Right kidney (tissue), 1 donor: ENCODE measurements around the gene TMEM248.
A peak's percentile ranks its signal among the peaks of the same experiment; 100 is the strongest.
"Not testable (repeated sequence)": the region's sequence is repeated elsewhere in the genome, so short reads cannot be mapped to it uniquely, and the experiment has no call there.

Experiments used
- DNase-seq: peaks from one replicate; pipeline ENCODE4 v3.0.0-alpha.2; 2016

Gene TMEM248

DNA sequence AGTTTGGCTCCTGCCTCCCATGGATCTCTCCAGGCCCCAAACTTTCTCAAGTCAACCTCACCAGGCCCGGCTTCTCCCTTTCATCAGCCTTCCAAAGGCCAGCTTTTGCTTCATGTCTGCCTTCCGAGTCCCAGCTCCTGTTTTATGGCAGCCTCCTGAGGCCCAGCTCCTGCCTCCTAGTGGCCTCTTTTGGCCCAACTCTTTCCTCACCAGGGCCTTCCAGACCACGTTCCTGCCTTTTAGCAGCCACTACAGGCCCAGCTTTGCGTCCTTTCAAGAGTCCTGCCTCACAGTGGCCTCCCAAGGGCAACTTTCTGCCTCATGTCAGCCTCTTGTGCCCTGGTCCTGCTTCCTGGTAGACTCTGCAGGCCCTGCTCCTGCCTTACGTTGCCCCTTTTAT is 15.3 kb upstream of the TMEM248 start:
- DNase-seq, result no peak

- DNase-seq, result no peak
These were observed 13.3 kb upstream of the TMEM248 start for GRCh38 chr7:66907731-66908130.

- not testable (repeated sequence) for DNase-seq
These were observed 12.4 kb upstream of the TMEM248 start for GRCh38 chr7:66908598-66908997.

DNA sequence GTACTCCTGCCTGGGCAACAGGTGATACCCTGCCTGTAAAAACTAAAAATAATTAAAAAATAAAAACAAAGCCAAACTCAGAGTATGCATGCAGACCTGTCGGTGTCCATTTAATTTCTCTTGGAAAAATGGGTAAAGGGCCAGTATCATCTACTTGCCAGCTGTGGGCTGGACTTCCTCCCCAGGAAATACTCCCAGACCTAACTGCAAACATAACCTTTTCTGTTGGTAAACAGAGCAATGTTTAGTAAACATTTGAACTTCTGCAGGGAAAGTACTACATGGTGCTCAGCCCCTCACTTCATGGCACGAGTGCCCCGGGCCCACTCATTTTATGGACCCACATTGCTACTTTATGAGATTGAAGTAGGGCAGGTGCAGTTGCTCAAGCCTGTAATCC is 10.2 kb upstream of the TMEM248 start:
- no peak for DNase-seq

DNA sequence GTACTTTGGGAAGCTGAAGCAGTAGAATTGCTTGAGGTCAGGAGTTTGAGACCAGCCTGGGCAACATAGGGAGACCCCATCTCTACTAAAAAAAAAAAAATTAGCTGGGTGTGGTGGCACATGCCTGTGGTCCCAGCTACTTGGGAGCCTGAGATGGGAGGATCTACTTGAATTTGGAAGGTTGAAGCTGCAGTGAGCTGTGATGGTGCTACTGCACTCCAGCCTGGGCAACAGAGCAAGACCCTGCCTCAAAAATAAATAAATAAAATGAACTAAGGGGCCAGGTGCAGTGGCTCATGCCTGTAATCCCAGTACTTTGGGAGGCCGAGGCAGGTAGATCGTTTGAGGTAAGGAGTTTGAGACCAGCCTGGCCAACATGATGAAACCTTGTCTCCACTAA is 9.8 kb upstream of the TMEM248 start:
- not testable (repeated sequence) for DNase-seq

- DNase-seq, result no peak
These were observed 8.8 kb upstream of the TMEM248 start for GRCh38 chr7:66912195-66912594.

DNA sequence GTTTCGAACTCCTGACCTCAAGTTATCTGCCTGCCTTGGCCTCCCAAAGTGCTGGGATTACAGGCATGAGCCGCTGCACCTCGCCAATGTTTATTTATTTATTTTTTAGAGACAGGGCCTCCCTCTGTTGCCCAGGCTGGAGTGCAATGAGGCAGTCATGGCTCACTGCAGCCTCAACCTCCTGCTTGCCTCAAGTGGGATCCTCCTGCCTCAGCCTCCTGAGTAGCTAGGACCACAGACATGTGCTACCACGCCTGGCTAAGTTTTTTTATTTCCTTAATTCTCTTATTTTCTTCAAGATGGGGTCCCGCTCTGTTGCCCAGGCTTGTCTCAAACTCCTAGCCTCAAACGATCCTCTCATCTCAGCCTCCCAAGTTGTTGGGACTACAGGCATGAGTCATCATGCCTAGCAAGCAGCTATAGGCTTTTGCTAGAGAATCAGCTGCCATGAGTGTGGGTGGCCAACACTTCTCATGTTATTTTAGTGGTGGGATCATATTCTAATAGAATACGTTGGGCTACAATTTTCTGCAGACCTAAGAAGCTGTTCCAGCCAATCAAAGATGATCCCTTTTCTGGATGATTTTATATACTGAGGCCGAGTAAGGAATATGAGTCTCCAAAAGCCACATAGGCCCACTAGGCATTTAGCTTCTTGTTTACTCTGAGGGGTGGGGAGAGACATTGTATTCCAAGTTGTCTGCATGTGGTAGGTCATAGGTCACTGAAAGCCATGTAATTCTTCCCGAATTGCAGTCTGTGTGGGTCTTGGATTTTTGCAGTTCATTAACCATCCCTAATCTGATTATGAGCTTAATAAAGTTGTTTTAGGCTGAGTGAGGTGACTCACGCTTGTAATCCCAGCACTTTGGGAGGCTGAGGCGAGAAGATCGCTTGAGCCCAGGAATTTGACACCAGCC is 7.6 kb upstream of the TMEM248 start:
- no peak for DNase-seq

DNA sequence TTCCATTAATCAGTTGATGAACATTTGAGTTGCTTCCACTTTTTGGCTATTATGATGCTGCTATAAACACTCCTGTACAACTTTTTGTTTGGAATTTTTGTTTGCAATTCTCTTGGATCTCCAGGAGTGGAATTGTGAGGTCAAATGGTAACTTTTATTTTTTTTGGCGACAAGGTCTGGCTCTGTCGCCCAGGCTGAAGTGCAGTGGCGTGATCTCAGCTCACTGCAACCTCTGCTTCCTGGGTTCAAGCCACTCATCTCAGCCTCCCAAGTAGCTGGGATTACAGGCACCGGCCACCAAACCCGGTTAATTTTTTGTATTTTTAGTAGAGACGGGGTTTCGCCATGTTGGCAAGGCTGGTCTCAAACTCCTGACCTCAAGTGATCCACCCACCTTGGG is 3.1 kb upstream of the TMEM248 start:
- DNase-seq, result not testable (repeated sequence)

- no peak for DNase-seq
These were observed 1.7 kb upstream of the TMEM248 start for GRCh38 chr7:66919304-66919703.

GRCh38 chr7:66919704-66920103 is 1.3 kb upstream of the TMEM248 start:
- no peak for DNase-seq

DNA sequence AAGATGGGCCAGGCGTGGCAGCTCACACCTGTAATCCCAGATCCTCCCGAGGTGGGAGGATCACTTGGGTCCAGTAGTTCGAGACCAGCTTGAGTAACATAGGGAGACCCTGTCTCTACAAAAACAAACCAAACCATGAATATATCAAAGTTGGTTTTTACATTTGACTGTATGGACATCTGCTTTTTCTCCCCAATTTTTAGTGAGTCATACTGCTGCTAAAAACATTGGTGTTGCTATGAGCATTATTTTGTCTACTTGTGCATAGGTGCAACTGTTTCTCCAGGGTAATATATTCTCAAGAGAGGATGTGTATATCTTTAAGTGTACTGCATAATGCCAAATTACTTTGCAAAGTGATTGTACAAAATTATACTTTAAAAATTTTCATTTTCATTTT is 769 bp upstream of the TMEM248 start:
- DNase-seq, result no peak

GRCh38 chr7:66921396-66921917 is 432 bp downstream of the TMEM248 start:
- peak; percentile 62 for DNase-seq

- no peak for DNase-seq
These were observed 977 bp downstream of the TMEM248 start for GRCh38 chr7:66921918-66922486.

DNA sequence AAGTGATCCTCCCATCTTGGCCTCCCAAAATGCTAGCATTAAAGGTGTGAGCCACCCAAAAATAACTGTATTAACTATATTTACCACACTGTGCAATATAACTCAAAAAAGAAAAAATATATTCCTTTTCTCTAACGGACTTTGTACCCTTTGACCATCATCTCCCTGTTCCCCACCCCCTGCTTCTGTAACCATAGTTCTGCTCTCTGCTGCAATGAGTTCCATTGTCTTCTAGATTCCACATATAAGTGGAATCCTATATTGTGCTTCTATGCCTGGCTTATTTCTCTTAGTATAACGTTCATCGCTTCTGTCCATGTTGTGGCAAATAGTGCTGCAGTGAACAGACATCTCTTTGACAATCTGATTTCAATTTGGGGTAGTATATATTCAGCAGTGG is 4.2 kb downstream of the TMEM248 start:
- DNase-seq, result no peak

DNA sequence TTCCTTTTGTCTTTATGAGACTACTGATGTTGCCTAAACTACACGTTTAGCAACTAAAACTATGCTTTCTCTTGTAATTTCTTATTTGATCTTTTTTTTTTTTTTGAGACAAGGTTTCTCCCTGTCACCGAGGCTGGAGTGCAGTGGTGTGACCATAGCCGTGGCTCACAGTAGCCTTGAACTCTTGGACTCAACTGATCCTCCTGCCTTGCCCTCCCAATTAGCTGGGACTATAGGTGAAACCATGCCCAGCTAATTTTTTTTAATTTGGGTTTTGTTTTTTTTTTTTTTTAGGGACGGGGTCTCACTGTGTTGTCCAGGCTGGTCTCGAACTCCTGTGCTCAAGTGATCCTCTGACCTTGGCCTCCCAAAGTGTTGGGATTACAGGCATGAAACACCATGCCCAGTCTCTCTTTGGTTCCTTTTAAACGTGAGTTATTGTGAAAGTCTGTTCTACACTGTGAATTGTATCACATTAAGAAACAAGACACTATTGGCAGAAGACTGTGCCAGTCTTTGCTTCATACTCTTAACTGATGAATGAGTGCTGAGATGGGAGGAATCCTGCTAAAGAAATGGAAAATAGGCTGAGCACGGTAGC is 6.4 kb downstream of the TMEM248 start:
- no peak for DNase-seq

- no peak for DNase-seq
These were observed 7.4 kb downstream of the TMEM248 start for GRCh38 chr7:66928388-66928787.

- DNase-seq, result no peak
These were observed 8.1 kb downstream of the TMEM248 start for GRCh38 chr7:66929165-66929564.

- DNase-seq, result no peak
These were observed 8.9 kb downstream of the TMEM248 start for GRCh38 chr7:66929935-66930334.

DNA sequence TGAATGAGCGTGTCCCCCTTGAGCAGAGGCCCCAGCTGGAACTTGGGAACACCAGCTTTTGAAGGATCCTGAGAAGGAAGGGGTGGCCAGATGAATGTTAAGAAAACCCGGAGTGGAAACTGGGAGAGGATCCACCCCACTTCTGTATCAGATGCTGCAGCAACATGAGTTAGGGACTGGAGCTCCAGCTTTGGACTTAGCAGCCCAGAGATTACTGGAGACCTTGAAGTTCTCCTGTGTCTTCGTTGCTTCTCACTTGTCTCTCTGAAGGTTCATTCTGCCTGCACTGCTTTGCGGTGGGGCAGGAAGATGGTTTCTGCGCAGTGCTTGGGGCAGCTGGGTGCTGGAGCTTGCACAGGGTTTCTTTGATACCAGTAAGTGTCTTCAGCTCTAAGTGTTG is 9.3 kb downstream of the TMEM248 start:
- no peak for DNase-seq

DNA sequence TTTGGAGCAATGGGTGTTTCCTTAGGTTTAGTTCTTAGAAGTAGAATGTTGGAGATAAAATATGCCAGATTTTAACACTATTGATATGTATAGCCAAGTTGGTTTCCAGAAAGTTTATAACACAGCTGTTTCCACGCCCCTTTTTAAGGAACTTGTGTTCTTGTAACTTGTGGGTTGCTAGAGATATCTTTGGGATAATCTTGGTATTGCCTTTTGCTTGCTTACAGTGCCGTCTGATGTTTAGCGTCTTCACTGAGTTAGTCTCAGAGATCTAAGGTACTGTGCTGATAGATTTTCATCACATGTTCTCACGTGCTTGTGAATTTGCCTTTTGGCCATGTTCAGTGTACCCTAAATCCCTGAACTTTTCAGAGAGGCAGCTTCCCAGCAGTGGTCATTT is 12.4 kb downstream of the TMEM248 start:
- DNase-seq, result no peak

- no peak for DNase-seq
These were observed 16.9 kb downstream of the TMEM248 start for GRCh38 chr7:66937940-66938339.

DNA sequence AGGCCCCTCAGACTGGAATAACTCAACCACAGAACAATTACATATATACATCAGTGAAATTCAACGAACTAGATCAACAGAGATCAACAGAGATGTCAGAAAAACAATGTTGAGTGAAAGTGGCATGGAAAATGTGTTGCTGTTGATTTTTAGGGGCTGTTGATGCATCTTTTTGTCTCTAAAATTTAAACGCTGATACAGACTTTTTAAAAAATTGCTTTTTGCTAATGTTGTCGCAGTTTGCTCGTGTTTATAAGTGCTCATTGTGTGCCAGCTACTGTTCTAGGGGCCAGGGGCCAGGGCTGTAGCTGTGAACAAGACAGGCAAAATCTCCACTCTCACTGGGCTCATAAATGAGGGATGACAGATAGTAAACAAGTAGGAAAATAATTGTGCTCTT is 18.3 kb downstream of the TMEM248 start:
- no peak for DNase-seq

GRCh38 chr7:66946545-66946944 is 25.5 kb downstream of the TMEM248 start:
- no peak for DNase-seq
